GM12878 (cell line): Measurements from ENCODE around the gene RAI2. TPM values are rescaled to one million over a fixed set of nuclear protein-coding genes. Genes with fewer than 3 reads are reported as not detected.

Source experiments
- ATAC-seq: fragments of 200-7000 bp; cut with Tn5 transposase; 3 replicates; pipeline ENCODE4 v1.9.1; 2020; ENCODE audit warnings: mild to moderate bottlenecking, moderate library complexity
- BruUV-seq: library from RNA; stranded (reverse); fragments of 400-500 nt; replicated peaks from 2 replicates; lab custom pipeline; 2021; lab: Mats Ljungman, UMichigan
- CTCF ChIA-PET: fragments of 300-600 bp; sonication (Branson Sonifier 250); formaldehyde crosslinking; extraction: SDS; loops from one replicate; lab custom pipeline; 2021; ENCODE audit warnings: inconsistent platforms; lab: Yijun Ruan, JAX
- POLR2A ChIA-PET: fragments of 350-600 bp; formaldehyde crosslinking; extraction: SDS; loops from one replicate; lab custom pipeline; 2021; ENCODE audit warnings: inconsistent platforms; lab: Charles Lee
- RAD21 ChIA-PET: fragments of 300-600 bp; sonication (Branson Sonifier 250); formaldehyde crosslinking; loops from one replicate; lab custom pipeline; 2023; ENCODE audit warnings: antibody characterized with exemption; ENCODE audit not compliant: unreplicated experiment; lab: Charles Lee
- SMC1A ChIA-PET: fragments of 300-600 bp; sonication (Branson Sonifier 250); formaldehyde crosslinking; loops from one replicate; lab custom pipeline; 2023; ENCODE audit not compliant: unreplicated experiment, uncharacterized antibody; lab: Charles Lee
- DNase-seq: peaks from one replicate; pipeline ENCODE4 v3.0.0-alpha.2; 2011; ENCODE audit warnings: low read depth, low spot score
- FAIRE-seq: peaks from 3 replicates; lab custom pipeline; 2011; peaks lifted over from hg19 to GRCh38; lab: Jason Lieb, UNC
- H2AFZ ChIP-seq: 2 replicates; pipeline ENCODE4 v1.6.0; 2011; ENCODE audit warnings: low read depth, low read length, control low read depth; ENCODE audit not compliant: control insufficient read depth
- H3K27ac ChIP-seq: 2 replicates; pipeline ENCODE4 v1.5.1; 2011; ENCODE audit warnings: control low read depth; ENCODE audit not compliant: control insufficient read depth, insufficient read depth
- H3K27me3 ChIP-seq, 2 experiments: replicated peaks in 1 of 2; 2 replicates each; pipeline versions ENCODE4 v1.6.0 to v1.6.1; 2011; ENCODE audit warnings: low read length in 1 of 2; ENCODE audit not compliant: control insufficient read depth in 2 of 2, insufficient read depth in 2 of 2
- H3K36me3 ChIP-seq, 2 experiments: 2 replicates each; pipeline ENCODE4 v1.5.1; 2011; ENCODE audit warnings: low read length in 1 of 2; ENCODE audit not compliant: control insufficient read depth in 2 of 2, insufficient read depth in 2 of 2
- H3K4me1 ChIP-seq: 2 replicates; pipeline ENCODE4 v1.6.1; 2011; ENCODE audit warnings: mild to moderate bottlenecking, low read length, moderate library complexity, mixed read lengths; ENCODE audit not compliant: control insufficient read depth, insufficient read depth
- H3K4me2 ChIP-seq: 2 replicates; pipeline ENCODE4 v1.6.0; 2011; ENCODE audit warnings: control low read depth; ENCODE audit not compliant: control insufficient read depth, insufficient read depth
- H3K4me3 ChIP-seq: fragments of 200-600 bp; sonication (generic); 2 replicates; pipeline ENCODE4 v1.5.1; 2016
- H3K79me2 ChIP-seq: 2 replicates; pipeline ENCODE4 v1.6.0; 2011; ENCODE audit warnings: low read length; ENCODE audit not compliant: control insufficient read depth, insufficient read depth
- H3K9ac ChIP-seq: 2 replicates; pipeline ENCODE4 v1.8.0; 2011; ENCODE audit warnings: low read length, control low read depth, mixed read lengths; ENCODE audit not compliant: control insufficient read depth, insufficient read depth
- H3K9me3 ChIP-seq: replicated peaks from 3 replicates; pipeline ENCODE4 v1.5.1; 2011; ENCODE audit warnings: mild to moderate bottlenecking, low read length; ENCODE audit not compliant: control insufficient read depth, insufficient read depth
- H4K20me1 ChIP-seq: 2 replicates; pipeline ENCODE4 v1.6.0; 2011; ENCODE audit not compliant: control insufficient read depth, insufficient read depth
- BHLHE40 ChIP-seq, 2 experiments: fragments of 450-650 bp in 1 of 2; IDR thresholded peaks; 2 replicates each; pipeline ENCODE4 v1.6.1; 2011 to 2017; ENCODE audit warnings: low read depth in 2 of 2, borderline replicate concordance in 1 of 2, improper control_type of control experiment in 1 of 2, low read length in 1 of 2, mild to moderate bottlenecking in 1 of 2
- EP300 ChIP-seq, 2 experiments: fragments of 150-350 bp in 1 of 2; IDR thresholded peaks; 2 replicates each; pipeline ENCODE4 v1.6.1; 2011 to 2012; ENCODE audit warnings: low read depth in 2 of 2, low read length in 2 of 2, borderline replicate concordance in 1 of 2, improper control_type of control experiment in 1 of 2, inconsistent platforms in 1 of 2; ENCODE audit not compliant: control insufficient read depth in 1 of 2
- FOXK2 ChIP-seq: fragments of 450-650 bp; IDR thresholded peaks from 2 replicates; pipeline ENCODE4 v1.6.1; 2017; ENCODE audit warnings: mild to moderate bottlenecking, moderate library complexity
- LARP7 ChIP-seq: fragments of 450-650 bp; IDR thresholded peaks from 2 replicates; pipeline ENCODE4 v1.6.1; 2017; ENCODE audit warnings: mild to moderate bottlenecking
- NR2F1 ChIP-seq: fragments of 450-650 bp; conservative IDR thresholded peaks from 2 replicates; pipeline ENCODE4 v1.6.1; 2017; ENCODE audit warnings: mild to moderate bottlenecking
- SIX5 ChIP-seq: IDR thresholded peaks from 2 replicates; pipeline ENCODE4 v1.6.1; 2011; ENCODE audit warnings: mild to moderate bottlenecking, low read depth, low read length, moderate library complexity; ENCODE audit not compliant: severe bottlenecking
- YY1 ChIP-seq: IDR thresholded peaks from 2 replicates; pipeline ENCODE4 v1.6.1; 2011; ENCODE audit warnings: low read depth, mild to moderate bottlenecking, low read length
- ZBED1 ChIP-seq: IDR thresholded peaks from 2 replicates; pipeline ENCODE4 v1.6.1; 2016; ENCODE audit warnings: borderline replicate concordance
- WGBS: methylation state at CpG from one replicate; pipeline ENCODE4 v1.1.6; 2016; ENCODE audit warnings: low lambda C conversion rate; ENCODE audit not compliant: insufficient replicate concordance, insufficient coverage; ENCODE audit errors: missing lambda C conversion rate; 5-methylcytosine and 5-hydroxymethylcytosine counted together
- in situ Hi-C: fragments of 300-500 bp; cut with MboI; formaldehyde crosslinking; loops from 9 replicates; pipeline ENCODE4 v1.14.3; 2018; ENCODE audit warnings: mixed read lengths
- intact Hi-C: fragments of 100-400 bp; cut with micrococcal nuclease; formaldehyde crosslinking; loops from one replicate; pipeline ENCODE4 v1.14.2; 2022; ENCODE audit not compliant: unreplicated experiment
- polyA plus RNA-seq, 11 experiments: library from polyadenylated mRNA; depleted of rRNA in 4 of 11; unstranded in 6 of 11; stranded (reverse) in 5 of 11; fragments of >200 nt; fragmentation: Nextera tagmentation in 4 of 11; fragmentation: Illumina TruSeq in 1 of 11; extraction: Ambion mirVana in 4 of 11; extraction: Trizol in 1 of 11; gene quantifications; 1 replicate in 1 of 11; 2 replicates in 10 of 11; pipeline versions ENCODE4 v1.2.1 to v1.2.3, GENCODE V29; 2011 to 2016; ENCODE audit warnings: inconsistent platforms in 2 of 11, missing spikeins in 2 of 11, low read depth in 1 of 11
- total RNA-seq, 4 experiments: library from RNA; depleted of rRNA in 3 of 4; stranded (reverse); fragments of >200 nt in 3 of 4; fragmentation: Illumina TruSeq in 1 of 4; extraction: Trizol in 1 of 4; gene quantifications; 2 replicates each; pipeline versions ENCODE4 v1.2.1 to v1.2.3, GENCODE V29; 2013 to 2021
- TF ChIP-seq, protein P1 (sequence below): fragments of 450-650 bp; IDR thresholded peaks from 2 replicates; pipeline ENCODE4 v1.6.1; 2016; ENCODE audit warnings: mild to moderate bottlenecking
- TF ChIP-seq, protein P2 (sequence below): fragments of 450-650 bp; formaldehyde crosslinking; IDR thresholded peaks from 2 replicates; pipeline ENCODE4 v1.4.0; 2020; ENCODE audit warnings: mild to moderate bottlenecking, moderate library complexity

Gene RAI2
- total and polyA plus RNA-seq, 10 of the 15 experiments (the other 5 are each of a cell fraction or from before 2014, with no cell fraction given): not detected

DNA sequence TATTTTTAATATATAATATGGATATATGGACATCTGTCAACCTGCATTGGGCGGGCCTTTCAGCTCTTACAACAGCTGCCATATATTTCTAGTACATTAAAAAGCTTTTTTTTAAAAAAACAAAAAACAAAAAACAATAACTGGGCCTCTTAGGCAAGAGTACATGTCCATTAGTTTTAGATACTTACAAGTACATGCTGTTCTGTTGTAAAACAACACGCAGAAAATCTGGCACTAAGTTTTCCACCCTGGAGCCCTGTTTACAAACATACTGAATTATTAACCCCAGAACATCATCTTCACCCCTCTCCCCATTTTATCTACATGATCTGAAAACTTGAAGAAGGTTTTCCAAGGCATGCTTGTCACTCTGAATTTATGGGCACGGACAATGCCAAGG, 29.8 kb downstream of the RAI2 start (continued):
- TF ChIP-seq LARP7: no peak
- TF ChIP-seq, all 136 proteins: peak for 0

DNA sequence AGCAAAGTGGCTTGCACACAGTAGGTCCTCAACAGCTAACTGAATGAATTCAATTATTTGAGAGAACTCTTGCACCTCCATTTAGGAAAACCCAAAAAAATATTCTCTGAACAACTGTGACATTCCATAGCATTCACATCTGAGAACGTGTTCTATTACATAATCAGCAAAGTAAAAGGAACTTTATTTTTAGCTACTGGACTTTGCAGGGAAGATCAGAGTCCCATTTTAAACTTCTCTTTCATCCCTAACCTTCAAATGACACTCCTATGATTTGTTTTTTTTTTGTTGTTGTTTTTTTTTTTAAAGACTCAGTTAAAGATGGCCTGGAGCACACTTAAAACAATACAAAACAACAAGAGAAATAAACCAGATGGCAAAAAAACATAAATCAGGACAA, 30.9 kb downstream of the RAI2 start:
- Histone ChIP-seq H3K79me2 (no peaks in the 10 kb centered on the region), H3K36me3 (no peaks in the 10 kb centered on the region), H2AFZ (no peak overlapping the region), H3K4me2 (no peak overlapping the region), H3K9me3 (no peaks in the 10 kb centered on the region), H4K20me1 (no peaks in the 10 kb centered on the region), H3K27ac (no peak overlapping the region), H3K9ac (no peak overlapping the region), H3K4me1 (no peaks in the 10 kb centered on the region), H3K4me3 (no peak overlapping the region), H3K27me3 (no peaks in the 10 kb centered on the region; a peak in 1 of 4 replicates)
- no peak for FAIRE-seq
- in situ Hi-C loops (no loop called here), intact Hi-C loops (no loop called here)
- ChIA-PET RAD21 (no interaction called here), POLR2A (no interaction called here), SMC1A (no interaction called here), CTCF (no interaction called here)
- no TSS peak for BruUV-seq
- ATAC-seq: no peak
- WGBS: 0% methylated on average over 1 of the region's 1 CpG
- DNase-seq: no peak
- TF ChIP-seq, protein P1, sequence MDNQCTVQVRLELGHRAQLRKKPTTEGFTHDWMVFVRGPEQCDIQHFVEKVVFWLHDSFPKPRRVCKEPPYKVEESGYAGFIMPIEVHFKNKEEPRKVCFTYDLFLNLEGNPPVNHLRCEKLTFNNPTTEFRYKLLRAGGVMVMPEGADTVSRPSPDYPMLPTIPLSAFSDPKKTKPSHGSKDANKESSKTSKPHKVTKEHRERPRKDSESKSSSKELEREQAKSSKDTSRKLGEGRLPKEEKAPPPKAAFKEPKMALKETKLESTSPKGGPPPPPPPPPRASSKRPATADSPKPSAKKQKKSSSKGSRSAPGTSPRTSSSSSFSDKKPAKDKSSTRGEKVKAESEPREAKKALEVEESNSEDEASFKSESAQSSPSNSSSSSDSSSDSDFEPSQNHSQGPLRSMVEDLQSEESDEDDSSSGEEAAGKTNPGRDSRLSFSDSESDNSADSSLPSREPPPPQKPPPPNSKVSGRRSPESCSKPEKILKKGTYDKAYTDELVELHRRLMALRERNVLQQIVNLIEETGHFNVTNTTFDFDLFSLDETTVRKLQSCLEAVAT: no peak
- TF ChIP-seq FOXK2 (no peak), SIX5 (no peak), YY1 (no peak), ZBED1 (no peak), NR2F1 (no peak), EP300 (IDR thresholded peaks at IDR 0.05; ENCODE audit: borderline replicate concordance in 1 of 2, control insufficient read depth in 1 of 2, low read depth in 2 of 2, low read length in 2 of 2) (no peak), BHLHE40 (IDR thresholded peaks at IDR 0.05; ENCODE audit: borderline replicate concordance in 1 of 2, low read depth in 2 of 2, low read length in 1 of 2) (no peak)
- TF ChIP-seq, protein P2, sequence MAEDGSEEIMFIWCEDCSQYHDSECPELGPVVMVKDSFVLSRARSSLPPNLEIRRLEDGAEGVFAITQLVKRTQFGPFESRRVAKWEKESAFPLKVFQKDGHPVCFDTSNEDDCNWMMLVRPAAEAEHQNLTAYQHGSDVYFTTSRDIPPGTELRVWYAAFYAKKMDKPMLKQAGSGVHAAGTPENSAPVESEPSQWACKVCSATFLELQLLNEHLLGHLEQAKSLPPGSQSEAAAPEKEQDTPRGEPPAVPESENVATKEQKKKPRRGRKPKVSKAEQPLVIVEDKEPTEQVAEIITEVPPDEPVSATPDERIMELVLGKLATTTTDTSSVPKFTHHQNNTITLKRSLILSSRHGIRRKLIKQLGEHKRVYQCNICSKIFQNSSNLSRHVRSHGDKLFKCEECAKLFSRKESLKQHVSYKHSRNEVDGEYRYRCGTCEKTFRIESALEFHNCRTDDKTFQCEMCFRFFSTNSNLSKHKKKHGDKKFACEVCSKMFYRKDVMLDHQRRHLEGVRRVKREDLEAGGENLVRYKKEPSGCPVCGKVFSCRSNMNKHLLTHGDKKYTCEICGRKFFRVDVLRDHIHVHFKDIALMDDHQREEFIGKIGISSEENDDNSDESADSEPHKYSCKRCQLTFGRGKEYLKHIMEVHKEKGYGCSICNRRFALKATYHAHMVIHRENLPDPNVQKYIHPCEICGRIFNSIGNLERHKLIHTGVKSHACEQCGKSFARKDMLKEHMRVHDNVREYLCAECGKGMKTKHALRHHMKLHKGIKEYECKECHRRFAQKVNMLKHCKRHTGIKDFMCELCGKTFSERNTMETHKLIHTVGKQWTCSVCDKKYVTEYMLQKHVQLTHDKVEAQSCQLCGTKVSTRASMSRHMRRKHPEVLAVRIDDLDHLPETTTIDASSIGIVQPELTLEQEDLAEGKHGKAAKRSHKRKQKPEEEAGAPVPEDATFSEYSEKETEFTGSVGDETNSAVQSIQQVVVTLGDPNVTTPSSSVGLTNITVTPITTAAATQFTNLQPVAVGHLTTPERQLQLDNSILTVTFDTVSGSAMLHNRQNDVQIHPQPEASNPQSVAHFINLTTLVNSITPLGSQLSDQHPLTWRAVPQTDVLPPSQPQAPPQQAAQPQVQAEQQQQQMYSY (CRISPR knock-in tag): no peak
- TF ChIP-seq, all 136 proteins: peak for 0
